ENCODE measurements around the gene FMO1. TPM values are rescaled to one million over a fixed set of nuclear protein-coding genes. Genes with fewer than 3 reads are reported as not detected.
"Not testable (repeated sequence)": the region's sequence is repeated elsewhere in the genome, so short reads cannot be mapped to it uniquely, and the experiment has no call there.

Gene FMO1
- total RNA-seq, 2 experiments from 2014 or later = not detected

GRCh38 chr1:171270806-171271205, 22.5 kb downstream of the FMO1 start:
- Mint-ChIP-seq H3K27me3 (peaks cover 24% of the 10 kb centered on the region), H3K4me3 (no peak overlapping the region), H3K36me3 (ENCODE audit: low read depth) (no peaks in the 10 kb centered on the region), H3K9me3 (no peaks in the 10 kb centered on the region), H3K4me1 (no peaks in the 10 kb centered on the region), H3K27ac (no peak overlapping the region)
- POLR2A ChIA-PET = no interaction called here
- CTCF ChIA-PET = interaction anchor here (0.9 kb wide), 1 partner anchor 10 kb away, joined by 3 read pairs; no protein-coding TSS in a partner anchor
- no peak for DNase-seq

- Mint-ChIP-seq H3K27me3 (peaks cover 13% of the 10 kb centered on the region), H3K27ac (no peak overlapping the region), H3K4me1 (no peaks in the 10 kb centered on the region), H3K9me3 (no peaks in the 10 kb centered on the region), H3K4me3 (no peak overlapping the region), H3K36me3 (ENCODE audit: low read depth) (no peaks in the 10 kb centered on the region)
- DNase-seq = no peak
- ChIA-PET POLR2A (no interaction called here), CTCF (no interaction called here)
Measured at GRCh38 chr1:171277534-171277933, 29.2 kb downstream of the FMO1 start.

- Mint-ChIP-seq H3K27ac (no peak overlapping the region), H3K27me3 (peaks cover 17% of the 10 kb centered on the region), H3K9me3 (no peaks in the 10 kb centered on the region), H3K36me3 (ENCODE audit: low read depth) (no peaks in the 10 kb centered on the region), H3K4me1 (no peaks in the 10 kb centered on the region), H3K4me3 (no peak overlapping the region)
- POLR2A ChIA-PET = no interaction called here
- DNase-seq = no peak
- CTCF ChIA-PET = no interaction called here
Measured at GRCh38 chr1:171279234-171279633, 30.9 kb downstream of the FMO1 start.

GRCh38 chr1:171279678-171280077, 31.4 kb downstream of the FMO1 start:
- peaks cover 20% of the 10 kb centered on the region for H3K27me3 Mint-ChIP-seq
- H3K36me3 Mint-ChIP-seq (ENCODE audit: low read depth) = no peaks in the 10 kb centered on the region

GRCh38 chr1:171280599-171280998, 32.3 kb downstream of the FMO1 start:
- ChIA-PET CTCF (no interaction called here), POLR2A (no interaction called here)
- no peaks in the 10 kb centered on the region for H3K36me3 Mint-ChIP-seq (ENCODE audit: low read depth)
- no peak for DNase-seq
- peaks cover 18% of the 10 kb centered on the region for H3K27me3 Mint-ChIP-seq
- H3K9me3 Mint-ChIP-seq = no peaks in the 10 kb centered on the region
- no peaks in the 10 kb centered on the region for H3K4me1 Mint-ChIP-seq
- no peak overlapping the region for H3K4me3 Mint-ChIP-seq
- H3K27ac Mint-ChIP-seq = no peak overlapping the region

More at GRCh38 chr1:171279678-171280077, 31.4 kb downstream of the FMO1 start:
- ChIA-PET POLR2A (no interaction called here), CTCF (no interaction called here)
- H3K4me3 Mint-ChIP-seq = no peak overlapping the region
- H3K9me3 Mint-ChIP-seq = no peaks in the 10 kb centered on the region
- no peaks in the 10 kb centered on the region for H3K4me1 Mint-ChIP-seq
- no peak for DNase-seq
- no peak overlapping the region for H3K27ac Mint-ChIP-seq

GRCh38 chr1:171286032-171286705, 37.9 kb downstream of the FMO1 start:
- ChIA-PET POLR2A (no interaction called here), CTCF (no interaction called here)
- Mint-ChIP-seq H3K27ac (no peak overlapping the region), H3K4me1 (no peaks in the 10 kb centered on the region), H3K36me3 (ENCODE audit: low read depth) (no peaks in the 10 kb centered on the region), H3K27me3 (peaks cover 9% of the 10 kb centered on the region), H3K9me3 (no peaks in the 10 kb centered on the region), H3K4me3 (no peak overlapping the region)
- DNase-seq = no peak

GRCh38 chr1:171290621-171291020, 42.3 kb downstream of the FMO1 start:
- peaks cover 3% of the 10 kb centered on the region for H3K27me3 Mint-ChIP-seq
- no peak overlapping the region for H3K4me3 Mint-ChIP-seq
- H3K9me3 Mint-ChIP-seq = no peaks in the 10 kb centered on the region
- POLR2A ChIA-PET = no interaction called here
- CTCF ChIA-PET = no interaction called here
- DNase-seq = no peak
- no peaks in the 10 kb centered on the region for H3K4me1 Mint-ChIP-seq
- H3K27ac Mint-ChIP-seq = no peak overlapping the region
- H3K36me3 Mint-ChIP-seq (ENCODE audit: low read depth) = no peaks in the 10 kb centered on the region

- POLR2A ChIA-PET = no interaction called here
- H3K9me3 Mint-ChIP-seq = no peaks in the 10 kb centered on the region
Measured at GRCh38 chr1:171292799-171293198, 44.5 kb downstream of the FMO1 start.

GRCh38 chr1:171295383-171295782, 47.1 kb downstream of the FMO1 start:
- POLR2A ChIA-PET; H3K4me1 Mint-ChIP-seq; H3K27me3 Mint-ChIP-seq; H3K27ac Mint-ChIP-seq; DNase-seq; H3K4me3 Mint-ChIP-seq; H3K9me3 Mint-ChIP-seq; H3K36me3 Mint-ChIP-seq (ENCODE audit: low read depth): not testable (repeated sequence)
- CTCF ChIA-PET = interaction anchor here (2.3 kb wide), 1 partner anchor 18 kb away, joined by 10 read pairs; the partner anchor contains the start of gene FMO4

More at GRCh38 chr1:171292799-171293198, 44.5 kb downstream of the FMO1 start:
- H3K4me3 Mint-ChIP-seq = no peak overlapping the region
- H3K4me1 Mint-ChIP-seq = no peaks in the 10 kb centered on the region
- DNase-seq = no peak
- H3K36me3 Mint-ChIP-seq (ENCODE audit: low read depth) = no peaks in the 10 kb centered on the region
- CTCF ChIA-PET = interaction anchor here (1.0 kb wide), 1 partner anchor 21 kb away, joined by 3 read pairs; the partner anchor contains the start of gene FMO4
- no peak overlapping the region for H3K27ac Mint-ChIP-seq
- H3K27me3 Mint-ChIP-seq = peaks cover 3% of the 10 kb centered on the region

- ChIA-PET CTCF (interaction anchor here (2.3 kb wide), 1 partner anchor 18 kb away, joined by 10 read pairs; the partner anchor contains the start of gene FMO4), POLR2A (no interaction called here)
- H3K4me3 Mint-ChIP-seq = no peak overlapping the region
- H3K9me3 Mint-ChIP-seq = peaks cover 6% of the 10 kb centered on the region
- no peak overlapping the region for H3K27ac Mint-ChIP-seq
- no peak for DNase-seq
- H3K36me3 Mint-ChIP-seq (ENCODE audit: low read depth) = no peaks in the 10 kb centered on the region
- no peaks in the 10 kb centered on the region for H3K4me1 Mint-ChIP-seq
- peaks cover 8% of the 10 kb centered on the region for H3K27me3 Mint-ChIP-seq
Measured at GRCh38 chr1:171295821-171296220, 47.5 kb downstream of the FMO1 start.

- no peaks in the 10 kb centered on the region for H3K4me1 Mint-ChIP-seq
- CTCF ChIA-PET = interaction anchor here (2.7 kb wide), 1 partner anchor 17 kb away, joined by 8 read pairs; the partner anchor contains the start of gene FMO4
Measured at GRCh38 chr1:171296897-171297296, 48.6 kb downstream of the FMO1 start.

GRCh38 chr1:171298696-171299095, 50.4 kb downstream of the FMO1 start:
- Mint-ChIP-seq H3K9me3 (peaks cover 6% of the 10 kb centered on the region), H3K4me1 (no peaks in the 10 kb centered on the region), H3K4me3 (no peak overlapping the region), H3K27me3 (peaks cover 23% of the 10 kb centered on the region), H3K27ac (no peak overlapping the region), H3K36me3 (ENCODE audit: low read depth) (no peaks in the 10 kb centered on the region)
- DNase-seq = no peak
- POLR2A ChIA-PET = no interaction called here
- CTCF ChIA-PET = interaction anchor here (2.7 kb wide), 1 partner anchor 15 kb away, joined by 8 read pairs; the partner anchor contains the start of gene FMO4

More at GRCh38 chr1:171296897-171297296, 48.6 kb downstream of the FMO1 start:
- DNase-seq = no peak
- Mint-ChIP-seq H3K9me3 (peaks cover 6% of the 10 kb centered on the region), H3K36me3 (ENCODE audit: low read depth) (no peaks in the 10 kb centered on the region), H3K27me3 (peaks cover 18% of the 10 kb centered on the region), H3K27ac (no peak overlapping the region), H3K4me3 (no peak overlapping the region)
- POLR2A ChIA-PET = no interaction called here

- POLR2A ChIA-PET = no interaction called here
- no peak overlapping the region for H3K27ac Mint-ChIP-seq
- H3K4me3 Mint-ChIP-seq = no peak overlapping the region
- H3K27me3 Mint-ChIP-seq = peaks cover 20% of the 10 kb centered on the region
- no peak for DNase-seq
- H3K36me3 Mint-ChIP-seq (ENCODE audit: low read depth) = no peaks in the 10 kb centered on the region
- peaks cover 6% of the 10 kb centered on the region for H3K9me3 Mint-ChIP-seq
- no peaks in the 10 kb centered on the region for H3K4me1 Mint-ChIP-seq
- CTCF ChIA-PET = interaction anchor here (2.7 kb wide), 1 partner anchor 14 kb away, joined by 8 read pairs; the partner anchor contains the start of gene FMO4
Measured at GRCh38 chr1:171299342-171299741, 51.0 kb downstream of the FMO1 start.

GRCh38 chr1:171300401-171300800, 52.1 kb downstream of the FMO1 start:
- DNase-seq = no peak
- H3K4me1 Mint-ChIP-seq = no peaks in the 10 kb centered on the region
- no peaks in the 10 kb centered on the region for H3K36me3 Mint-ChIP-seq (ENCODE audit: low read depth)
- ChIA-PET POLR2A (no interaction called here), CTCF (interaction anchor here (1.6 kb wide), 1 partner anchor 13 kb away, joined by 6 read pairs; the partner anchor contains the start of gene FMO4)
- H3K4me3 Mint-ChIP-seq = no peak overlapping the region
- peaks cover 20% of the 10 kb centered on the region for H3K27me3 Mint-ChIP-seq
- H3K9me3 Mint-ChIP-seq = peaks cover 6% of the 10 kb centered on the region
- no peak overlapping the region for H3K27ac Mint-ChIP-seq

All from activated CD4-positive, alpha-beta memory T cell treated with anti-CD3 and anti-CD28 coated beads, Interleukin-2, amount 10 ng/mL, durations not matched to agents 7 days and 5 days (primary cell).